WERI-Rb-1 (cell line): Measurements from ENCODE around the gene FGFR2.
A peak's percentile ranks its signal among the peaks of the same experiment; 100 is the strongest.

ENCODE experiments used
- DNase-seq: peaks from one replicate; pipeline ENCODE4 v3.0.0-alpha.2; 2020
- H3K27ac ChIP-seq: fragments of 250-450 bp; sonication (Bioruptor Pico); 2 replicates; pipeline ENCODE4 v1.5.1; 2020; ENCODE audit warnings: mild to moderate bottlenecking, moderate library complexity
- H3K27me3 ChIP-seq: fragments of 250-450 bp; sonication (Bioruptor Pico); 2 replicates; pipeline ENCODE4 v1.5.1; 2021; ENCODE audit warnings: mild to moderate bottlenecking, low read depth, moderate library complexity; ENCODE audit not compliant: insufficient read depth, severe bottlenecking
- H3K36me3 ChIP-seq: fragments of 250-450 bp; sonication (Bioruptor Pico); 2 replicates; pipeline ENCODE4 v1.5.1; 2020; ENCODE audit warnings: mild to moderate bottlenecking, moderate library complexity
- H3K4me3 ChIP-seq: 2 replicates; pipeline ENCODE4 v1.5.1; 2011; ENCODE audit warnings: low read depth, mild to moderate bottlenecking, control low read depth, low read length
- H3K9me3 ChIP-seq: fragments of 250-450 bp; sonication (Bioruptor Pico); 2 replicates; pipeline ENCODE4 v1.5.1; 2021; ENCODE audit warnings: mild to moderate bottlenecking, moderate library complexity; ENCODE audit not compliant: severe bottlenecking
- CTCF ChIP-seq: IDR thresholded peaks from 2 replicates; pipeline ENCODE4 v1.5.1; 2011; ENCODE audit warnings: low read depth, mild to moderate bottlenecking, control low read depth, inconsistent platforms, low read length

FGFR2 gene

GRCh38 chr10:121598263-121599249 lies at the start of gene FGFR2:
Gene FGFR2 (minus strand): TSS chr10:121598444. CDS start chr10:121593817, 4,627 bp downstream.
- Histone ChIP-seq H3K27me3 (no peaks in the 10 kb centered on the region), H3K4me3 (peak within 1 kb of the TSS; percentile 85), H3K27ac (peak within 1 kb of the TSS; percentile 62)

DNA sequence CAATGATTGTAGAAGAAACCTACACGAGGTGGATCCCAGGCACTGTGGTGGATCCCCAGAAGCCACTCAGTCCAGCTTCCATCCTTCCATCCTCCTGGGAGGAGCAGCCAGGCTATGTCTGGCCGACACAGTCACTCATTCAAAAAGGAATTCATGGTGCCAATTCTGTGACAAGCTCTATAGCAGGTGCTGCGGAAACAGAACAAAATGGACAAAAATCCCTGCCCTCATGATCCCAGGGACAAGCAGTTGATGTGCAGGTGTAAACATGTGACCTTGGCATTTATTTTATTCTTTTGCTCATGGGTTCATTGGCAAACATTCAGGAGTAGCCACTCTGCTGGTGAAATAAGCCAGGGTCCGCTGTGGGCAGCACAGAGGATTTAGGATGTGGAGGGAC lies 49.2 kb upstream of the FGFR2 start:
- no peaks in the 10 kb centered on the region for H3K36me3 ChIP-seq
- no peak overlapping the region for H3K27ac ChIP-seq
- no peaks in the 10 kb centered on the region for H3K9me3 ChIP-seq
- no peak for DNase-seq
- no peak overlapping the region for H3K4me3 ChIP-seq
- TF ChIP-seq CTCF, result no peak
- no peaks in the 10 kb centered on the region for H3K27me3 ChIP-seq

More at GRCh38 chr10:121598263-121599249, at the start of gene FGFR2:
- DNase-seq, result peak; percentile 86
- H3K36me3 ChIP-seq, result 0 out of 2 replicates have a peak, but pooled peaks cover under 1% of the 10 kb centered on the region
- no peak for TF ChIP-seq CTCF
- H3K9me3 ChIP-seq, result no peaks in the 10 kb centered on the region

GRCh38 chr10:121645696-121646095 lies 47.5 kb upstream of the FGFR2 start:
- no peak for TF ChIP-seq CTCF
- no peaks in the 10 kb centered on the region for H3K9me3 ChIP-seq
- H3K36me3 ChIP-seq, result no peaks in the 10 kb centered on the region
- DNase-seq, result no peak
- H3K4me3 ChIP-seq, result no peak overlapping the region
- no peak overlapping the region for H3K27ac ChIP-seq
- H3K27me3 ChIP-seq, result no peaks in the 10 kb centered on the region

GRCh38 chr10:121644501-121644900 lies 46.3 kb upstream of the FGFR2 start:
- DNase-seq, result no peak
- Histone ChIP-seq H3K9me3 (no peaks in the 10 kb centered on the region), H3K4me3 (no peak overlapping the region), H3K27me3 (no peaks in the 10 kb centered on the region), H3K27ac (no peak overlapping the region), H3K36me3 (no peaks in the 10 kb centered on the region)
- TF ChIP-seq CTCF, result no peak

- no peaks in the 10 kb centered on the region for H3K36me3 ChIP-seq
- no peak overlapping the region for H3K4me3 ChIP-seq
- H3K27ac ChIP-seq, result no peak overlapping the region
- DNase-seq, result no peak
- no peaks in the 10 kb centered on the region for H3K9me3 ChIP-seq
- no peaks in the 10 kb centered on the region for H3K27me3 ChIP-seq
- TF ChIP-seq CTCF, result no peak
These were observed 42.0 kb upstream of the FGFR2 start for GRCh38 chr10:121640266-121640665.
